B cell (primary cell): ENCODE data around the gene MTCL1. TPM values are rescaled to one million over a fixed set of nuclear protein-coding genes. Genes with fewer than 3 reads are reported as not detected.

Experiments
- ATAC-seq: fragments of 200-7000 bp; cut with Tn5 transposase; one replicate; pipeline ENCODE4 v1.10.0; 2021; ENCODE audit warnings: low read depth, mild to moderate bottlenecking, moderate number of reproducible peaks, moderate library complexity
- CTCF ChIA-PET: fragments of 350-600 bp; sonication (Branson Sonifier 250); formaldehyde crosslinking; loops from one replicate; lab custom pipeline; 2021; ENCODE audit warnings: antibody characterized with exemption, inconsistent platforms; lab: Charles Lee
- POLR2A ChIA-PET: fragments of 350-600 bp; sonication (Branson Sonifier 250); formaldehyde crosslinking; loops from one replicate; lab custom pipeline; 2021; ENCODE audit warnings: antibody characterized with exemption; lab: Charles Lee
- DNase-seq: peaks from one replicate; pipeline ENCODE4 v3.0.0; 2013
- H2AFZ ChIP-seq: 2 replicates; pipeline ENCODE4 v1.6.1; 2012; ENCODE audit warnings: mild to moderate bottlenecking, low read depth, low read length; ENCODE audit not compliant: insufficient read depth, poor library complexity, severe bottlenecking
- H3K27ac ChIP-seq, 2 donors: 1 replicate in 1 of 2; 2 replicates in 1 of 2; pipeline ENCODE4 v1.5.1; 2012 to 2013; ENCODE audit warnings: low read length in 2 of 2, mild to moderate bottlenecking in 2 of 2, moderate library complexity in 1 of 2
- H3K27me3 ChIP-seq, 4 experiments: fragments of 200-600 bp in 1 of 4; sonication (generic) in 1 of 4; replicated peaks in 1 of 4; 1 replicate in 2 of 4; 2 replicates in 2 of 4; pipeline versions ENCODE4 v1.6.1 to v1.7.0; 2013 to 2016; ENCODE audit warnings: low read length in 3 of 4, mild to moderate bottlenecking in 2 of 4, mixed read lengths in 1 of 4, moderate library complexity in 1 of 4; ENCODE audit not compliant: insufficient read depth in 4 of 4, control insufficient read depth in 3 of 4; ENCODE audit errors: control extremely low read depth in 1 of 4
- H3K36me3 ChIP-seq, 2 experiments: replicated peaks in 1 of 2; 1 replicate in 1 of 2; 2 replicates in 1 of 2; pipeline versions ENCODE4 v1.6.1 to v1.7.1; 2013; ENCODE audit warnings: low read length in 1 of 2; ENCODE audit not compliant: insufficient read depth in 2 of 2, control insufficient read depth in 1 of 2; ENCODE audit errors: control extremely low read depth in 1 of 2, extremely low read depth in 1 of 2
- H3K4me1 ChIP-seq, 2 donors: fragments of 200-600 bp in 1 of 2; sonication (generic) in 1 of 2; 1 replicate in 1 of 2; 2 replicates in 1 of 2; pipeline versions ENCODE4 v1.5.1 to v1.6.1; 2013 to 2017; ENCODE audit warnings: low read length in 2 of 2; ENCODE audit not compliant: control insufficient read depth in 2 of 2, insufficient read depth in 2 of 2
- H3K4me2 ChIP-seq: replicated peaks from 2 replicates; pipeline ENCODE3; 2012; ENCODE audit warnings: mild to moderate bottlenecking, low read depth, low read length; ENCODE audit not compliant: poor library complexity, severe bottlenecking
- H3K4me3 ChIP-seq, 5 experiments: fragments of 200-600 bp in 1 of 5; sonication (generic) in 1 of 5; 1 replicate in 3 of 5; 2 replicates in 2 of 5; pipeline versions ENCODE4 v1.5.1 to v1.7.0; 2011 to 2016; ENCODE audit warnings: low read length in 4 of 5, mild to moderate bottlenecking in 4 of 5, low read depth in 2 of 5, control low read depth in 1 of 5, moderate library complexity in 1 of 5; ENCODE audit not compliant: insufficient read depth in 1 of 5; ENCODE audit errors: control extremely low read depth in 1 of 5, extremely low read depth in 1 of 5
- H3K79me2 ChIP-seq: fragments of 200-600 bp; sonication (generic); one replicate; pipeline ENCODE4 v1.6.0; 2016; ENCODE audit warnings: low read length; ENCODE audit not compliant: control insufficient read depth, insufficient read depth
- H3K9ac ChIP-seq: fragments of 200-600 bp; sonication (generic); 2 replicates; pipeline ENCODE4 v1.6.1; 2017; ENCODE audit warnings: mild to moderate bottlenecking, low read length, moderate library complexity
- H3K9me3 ChIP-seq, 3 donors: one replicate each; pipeline versions ENCODE4 v1.6.1 to v1.7.1; 2013; ENCODE audit warnings: low read length in 2 of 3; ENCODE audit not compliant: control insufficient read depth in 2 of 3, insufficient read depth in 1 of 3; ENCODE audit errors: control extremely low read depth in 1 of 3
- H4K20me1 ChIP-seq: 2 replicates; pipeline ENCODE4 v1.6.0; 2012; ENCODE audit warnings: mild to moderate bottlenecking, low read length; ENCODE audit not compliant: insufficient read depth, control insufficient read depth, poor library complexity, severe bottlenecking
- H3K27ac Mint-ChIP-seq: one replicate; pipeline ENCODE4 v1.8.0; 2021; ENCODE audit warnings: mixed read lengths
- H3K27me3 Mint-ChIP-seq: one replicate; pipeline ENCODE4 v1.8.0; 2021; ENCODE audit warnings: mixed read lengths
- H3K4me1 Mint-ChIP-seq: one replicate; pipeline ENCODE4 v1.8.0; 2021; ENCODE audit warnings: mixed read lengths
- H3K4me3 Mint-ChIP-seq: one replicate; pipeline ENCODE4 v1.8.0; 2021; ENCODE audit warnings: mixed read lengths
- H3K9me3 Mint-ChIP-seq: one replicate; pipeline ENCODE4 v1.8.0; 2022; ENCODE audit warnings: mixed read lengths; ENCODE audit not compliant: insufficient read depth
- EZH2 ChIP-seq: IDR thresholded peaks from 2 replicates; pipeline ENCODE4 v1.6.1; 2012; ENCODE audit warnings: borderline replicate concordance, low read depth, mild to moderate bottlenecking, moderate library complexity, low read length; ENCODE audit not compliant: insufficient read depth, poor library complexity, severe bottlenecking
- WGBS: methylation state at CpG from one replicate; pipeline ENCODE4 v1.1.5; 2013; ENCODE audit warnings: missing lambda C conversion rate; ENCODE audit not compliant: insufficient coverage; 5-methylcytosine and 5-hydroxymethylcytosine counted together
- intact Hi-C: fragments of 100-400 bp; cut with micrococcal nuclease; formaldehyde crosslinking; loops from one replicate; pipeline ENCODE4 v1.10.0; 2022
- polyA plus RNA-seq: library from polyadenylated mRNA; depleted of rRNA; stranded (reverse); fragments of >200 nt; gene quantifications from 2 replicates; pipeline ENCODE4 v1.2.3, GENCODE V29; 2012
- total RNA-seq, 2 donors: library from RNA; stranded (reverse); fragments of 120-200 nt in 1 of 2; gene quantifications; 1 replicate in 1 of 2; 2 replicates in 1 of 2; pipeline versions ENCODE4 v1.2.3 to v1.2.4, GENCODE V29; 2013 to 2022
- TF ChIP-seq, protein P1 (sequence below): fragments of 200-600 bp; IDR thresholded peaks from one replicate; pipeline ENCODE4 v1.8.0; 2022; ENCODE audit warnings: antibody characterized with exemption, mild to moderate bottlenecking

MTCL1 gene
- total and polyA plus RNA-seq, 2 donors (not counting 1 experiment from before 2014, with no cell fraction given) = 2.7 to 5.8 TPM

DNA sequence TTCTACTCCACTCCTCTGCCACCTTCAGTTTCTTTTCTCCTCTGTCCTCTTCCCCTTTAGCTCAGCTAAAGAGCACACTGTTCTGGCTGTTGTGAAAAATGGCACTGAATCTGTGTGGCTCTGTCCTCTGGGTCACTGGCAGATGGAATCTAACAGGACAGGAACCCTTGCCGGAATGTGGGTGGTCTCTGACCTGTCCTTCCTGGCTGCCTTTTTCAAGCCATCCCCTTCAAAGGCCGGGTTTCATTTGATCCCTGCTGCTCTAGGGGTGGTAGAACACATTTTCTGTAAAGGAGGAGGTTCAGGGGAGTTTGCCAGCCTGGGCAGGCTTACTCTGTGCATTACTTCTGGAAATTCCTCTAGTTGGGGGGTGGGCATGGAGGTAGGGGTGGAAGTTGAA, 29.9 kb downstream of the MTCL1 start:
- Histone ChIP-seq H3K27me3 (no peaks in the 10 kb centered on the region), H4K20me1 (no peaks in the 10 kb centered on the region), H3K4me1 (peaks cover 4% of the 10 kb centered on the region in 2 donors), H2AFZ (no peak overlapping the region), H3K4me3 (no peak overlapping the region), H3K9ac (no peak overlapping the region), H3K4me2 (no peak overlapping the region), H3K79me2 (no peaks in the 10 kb centered on the region), H3K36me3 (no peaks in the 10 kb centered on the region), H3K27ac (no peak overlapping the region), H3K9me3 (peaks cover 0 to 5% (median 0%) of the 10 kb centered on the region in 3 donors)
- WGBS = no CpG with 5 or more reads among the region's 2 CpGs
- H3K27me3 Mint-ChIP-seq = no peaks in the 10 kb centered on the region
- H3K4me3 Mint-ChIP-seq = no peak overlapping the region
- no peak for ATAC-seq
- no peak for DNase-seq
- no peaks in the 10 kb centered on the region for H3K9me3 Mint-ChIP-seq
- peaks cover 15% of the 10 kb centered on the region for H3K4me1 Mint-ChIP-seq
- TF ChIP-seq EZH2 = no peak
- TF ChIP-seq, protein P1, sequence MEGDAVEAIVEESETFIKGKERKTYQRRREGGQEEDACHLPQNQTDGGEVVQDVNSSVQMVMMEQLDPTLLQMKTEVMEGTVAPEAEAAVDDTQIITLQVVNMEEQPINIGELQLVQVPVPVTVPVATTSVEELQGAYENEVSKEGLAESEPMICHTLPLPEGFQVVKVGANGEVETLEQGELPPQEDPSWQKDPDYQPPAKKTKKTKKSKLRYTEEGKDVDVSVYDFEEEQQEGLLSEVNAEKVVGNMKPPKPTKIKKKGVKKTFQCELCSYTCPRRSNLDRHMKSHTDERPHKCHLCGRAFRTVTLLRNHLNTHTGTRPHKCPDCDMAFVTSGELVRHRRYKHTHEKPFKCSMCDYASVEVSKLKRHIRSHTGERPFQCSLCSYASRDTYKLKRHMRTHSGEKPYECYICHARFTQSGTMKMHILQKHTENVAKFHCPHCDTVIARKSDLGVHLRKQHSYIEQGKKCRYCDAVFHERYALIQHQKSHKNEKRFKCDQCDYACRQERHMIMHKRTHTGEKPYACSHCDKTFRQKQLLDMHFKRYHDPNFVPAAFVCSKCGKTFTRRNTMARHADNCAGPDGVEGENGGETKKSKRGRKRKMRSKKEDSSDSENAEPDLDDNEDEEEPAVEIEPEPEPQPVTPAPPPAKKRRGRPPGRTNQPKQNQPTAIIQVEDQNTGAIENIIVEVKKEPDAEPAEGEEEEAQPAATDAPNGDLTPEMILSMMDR = no peak
- intact Hi-C loops = no loop called here
- no peak overlapping the region for H3K27ac Mint-ChIP-seq
- ChIA-PET POLR2A (no interaction called here), CTCF (no interaction called here)

DNA sequence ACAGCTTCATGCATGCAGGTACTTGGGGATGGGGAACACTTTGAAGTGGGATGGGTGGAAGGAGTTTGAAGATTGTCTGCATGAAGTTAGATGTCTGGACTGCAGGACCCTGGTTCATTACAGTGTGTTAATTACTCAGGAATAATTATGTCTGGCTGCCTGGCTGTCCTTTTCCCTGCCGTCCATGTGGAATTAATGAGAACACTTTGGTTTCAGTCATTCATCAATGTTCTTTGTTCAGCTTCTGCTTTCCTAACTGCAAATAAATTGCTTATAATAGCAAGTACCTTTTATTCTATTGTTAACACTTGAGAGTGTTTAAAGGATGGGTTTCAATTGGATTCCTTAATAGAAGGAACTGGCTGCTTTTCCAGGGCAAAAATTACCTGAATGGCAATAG, 35.8 kb downstream of the MTCL1 start:
- DNase-seq (no peak), ATAC-seq (no peak)
- Mint-ChIP-seq H3K27ac (no peak overlapping the region), H3K9me3 (peaks cover 5% of the 10 kb centered on the region), H3K4me3 (no peak overlapping the region), H3K27me3 (no peaks in the 10 kb centered on the region), H3K4me1 (peaks cover 29% of the 10 kb centered on the region)
- H3K27me3 ChIP-seq = no peaks in the 10 kb centered on the region
- H3K4me1 ChIP-seq = peaks cover 16% of the 10 kb centered on the region in 2 donors
- H3K27ac ChIP-seq = no peak overlapping the region
- H2AFZ ChIP-seq = no peak overlapping the region
- no peaks in the 10 kb centered on the region for H3K36me3 ChIP-seq
- 100% methylated on average over 1 of the region's 1 CpG for WGBS
- CTCF ChIA-PET = no interaction called here
- POLR2A ChIA-PET = no interaction called here
- no peak overlapping the region for H3K4me2 ChIP-seq
- no peaks in the 10 kb centered on the region for H3K79me2 ChIP-seq
- no peak overlapping the region for H3K9ac ChIP-seq
- H3K9me3 ChIP-seq = peaks cover 11 to 27% (median 20%) of the 10 kb centered on the region in 3 donors
- intact Hi-C loops = no loop called here
- TF ChIP-seq, protein P1 = no peak
- no peak for TF ChIP-seq EZH2
- H4K20me1 ChIP-seq = no peaks in the 10 kb centered on the region
- H3K4me3 ChIP-seq = no peak overlapping the region
